Left renal pelvis (tissue), 4 donors: Measurements from ENCODE around the gene PTCD1. TPM values are rescaled to one million over a fixed set of nuclear protein-coding genes. Genes with fewer than 3 reads are reported as not detected.
"Not testable (repeated sequence)": the region's sequence is repeated elsewhere in the genome, so short reads cannot be mapped to it uniquely, and the experiment has no call there.

ENCODE experiments used
- DNase-seq, 4 donors: peaks; one replicate each; pipeline ENCODE4 v3.0.0-alpha.2; 2013; ENCODE audit warnings: low read depth in 4 of 4, low spot score in 3 of 4
- polyA plus RNA-seq, 4 donors: library from polyadenylated mRNA; unstranded; fragments of 120-200 nt; gene quantifications; one replicate each; pipeline ENCODE4 v1.2.1, GENCODE V29; 2013; ENCODE audit not compliant: insufficient read length in 4 of 4

Gene PTCD1
- polyA plus RNA-seq, 4 donors = 3.9 to 6.9 (median 4.6) TPM

DNA sequence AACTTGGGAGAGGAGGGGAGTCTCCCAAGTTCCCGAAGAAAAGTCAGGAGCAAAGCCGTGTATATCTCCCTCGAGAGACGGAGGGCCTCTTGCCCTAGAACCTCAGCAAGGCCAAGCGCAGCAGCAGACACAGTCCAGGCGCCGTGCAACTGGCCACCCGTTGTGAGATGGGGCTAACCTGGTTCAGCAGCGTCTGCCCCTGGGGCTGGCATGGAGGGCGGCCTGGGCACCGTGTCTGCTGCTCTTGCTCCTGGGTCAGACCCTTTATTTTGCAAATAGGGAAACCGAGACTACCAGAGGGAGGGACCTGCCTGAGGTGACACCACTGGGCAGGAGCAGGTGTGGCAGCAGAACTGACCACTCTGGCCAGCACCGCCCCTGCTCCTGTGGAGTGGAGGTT, 13.9 kb upstream of the PTCD1 start:
- no peak for DNase-seq

DNA sequence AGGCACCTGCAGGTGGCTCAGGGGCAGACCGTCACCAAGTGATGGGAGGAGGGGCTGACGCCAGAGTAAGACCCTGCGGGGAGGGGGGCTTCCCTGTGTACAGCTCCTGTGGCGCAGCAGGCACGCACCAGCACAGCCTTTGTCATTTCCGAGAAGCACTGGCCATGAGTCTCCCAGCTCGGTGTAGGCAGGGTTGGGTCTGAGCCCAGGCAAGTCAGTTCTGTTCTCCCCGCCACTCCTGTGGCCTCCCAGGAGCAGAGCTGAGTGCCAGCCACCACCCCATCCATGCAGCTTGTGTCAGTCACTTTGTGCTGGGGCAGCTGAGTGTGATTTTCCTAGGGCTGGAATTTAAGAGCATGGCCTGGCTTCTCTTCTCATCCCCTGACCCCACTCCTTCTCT, 13.3 kb upstream of the PTCD1 start:
- DNase-seq = no peak

DNA sequence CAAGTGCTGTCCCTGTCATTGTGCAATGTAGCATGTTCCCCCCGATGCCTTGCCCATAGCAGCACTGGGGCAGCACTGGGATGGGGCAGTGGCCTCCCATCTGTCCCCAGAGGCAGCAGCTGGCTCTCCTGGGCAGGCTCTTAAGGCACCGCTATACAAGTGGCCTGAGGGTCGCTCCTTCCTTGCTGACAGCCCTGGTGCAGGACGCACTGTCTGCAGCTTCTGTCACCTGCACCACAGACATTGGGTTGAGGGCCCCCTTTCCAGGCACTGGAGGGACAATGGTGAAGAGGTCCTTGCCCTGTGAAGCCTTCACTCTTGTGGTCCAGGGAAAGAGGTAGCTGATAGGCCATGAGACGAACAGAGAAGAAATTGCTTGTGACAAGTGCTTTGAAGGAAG, 10.7 kb upstream of the PTCD1 start:
- DNase-seq = no peak

DNA sequence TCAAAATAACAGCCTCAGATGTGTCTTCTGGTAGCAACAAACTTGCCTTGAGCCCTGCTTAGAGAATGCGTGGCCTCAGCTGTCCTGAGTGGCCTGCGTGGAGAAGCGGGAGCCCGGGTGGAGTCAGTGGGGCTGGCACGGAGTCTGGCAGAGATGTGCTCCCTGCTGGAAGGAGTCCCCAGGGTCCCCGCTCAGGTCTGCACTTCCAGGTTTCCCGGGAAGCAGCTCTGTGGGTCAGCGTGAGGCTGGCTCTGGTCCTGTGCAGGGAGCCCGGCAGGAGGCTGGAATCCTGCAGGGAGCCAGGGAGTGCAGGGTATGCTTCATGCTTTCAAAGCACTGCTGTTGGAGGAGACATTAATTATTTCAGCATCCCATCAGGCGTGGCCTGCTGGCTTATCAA, 10.3 kb upstream of the PTCD1 start:
- DNase-seq = no peak

DNA sequence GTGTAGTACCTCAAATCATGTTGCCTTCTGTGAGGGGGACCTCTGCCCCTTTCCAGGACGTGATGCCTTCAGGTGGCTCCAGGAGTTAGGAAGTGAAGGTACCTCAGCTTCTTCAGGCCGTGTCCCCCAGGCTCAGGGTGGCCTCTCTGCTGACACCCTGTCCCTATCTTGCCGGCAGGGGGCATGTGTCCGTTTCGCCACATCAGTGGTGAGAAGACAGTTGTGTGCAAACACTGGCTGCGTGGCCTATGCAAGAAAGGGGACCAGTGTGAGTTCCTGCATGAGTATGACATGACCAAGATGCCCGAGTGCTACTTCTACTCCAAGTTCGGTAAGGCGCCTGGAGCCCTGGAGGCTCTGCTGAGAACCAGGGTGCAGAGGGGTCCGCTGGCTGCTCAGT, 9.3 kb upstream of the PTCD1 start:
- no peak for DNase-seq

DNA sequence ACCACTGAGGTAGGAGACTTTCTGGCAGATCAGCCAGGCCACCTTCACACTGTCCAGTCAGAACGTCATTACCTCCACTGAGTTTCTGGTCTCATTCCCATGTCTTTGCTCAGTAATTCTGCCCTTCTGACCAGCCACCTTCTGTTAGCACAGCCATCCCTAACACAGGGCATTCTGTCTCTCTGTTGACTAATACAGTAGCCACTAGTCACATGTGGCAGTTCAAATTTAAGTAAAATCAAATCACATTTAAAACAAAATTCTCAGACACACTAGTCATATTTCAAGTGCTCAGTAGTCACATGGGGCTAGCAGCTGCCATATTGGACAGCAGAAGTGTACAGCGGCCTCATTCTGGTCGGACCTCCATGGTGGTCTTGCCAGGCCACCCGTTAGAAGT, 7.5 kb upstream of the PTCD1 start:
- DNase-seq = no peak

DNA sequence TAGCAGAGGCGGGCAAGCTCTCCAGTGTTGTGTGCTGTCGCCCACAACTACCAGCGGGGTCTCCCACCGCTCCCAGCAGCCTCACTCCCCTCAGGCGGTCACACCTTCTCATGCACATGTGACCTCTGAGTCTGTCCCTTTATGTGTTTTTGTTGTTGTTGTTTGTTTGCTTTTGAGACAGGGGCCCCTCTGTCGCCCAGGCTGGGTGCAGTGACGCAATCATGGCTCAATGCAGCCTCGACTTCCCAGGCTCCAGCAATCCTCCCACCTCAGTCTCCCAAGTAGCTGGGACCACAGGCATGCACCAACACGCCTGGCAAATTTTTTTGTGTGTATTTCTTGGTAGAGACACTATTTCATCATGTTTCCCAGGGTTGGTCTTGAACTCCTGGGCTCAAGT, 1.6 kb upstream of the PTCD1 start:
- DNase-seq = no peak

DNA sequence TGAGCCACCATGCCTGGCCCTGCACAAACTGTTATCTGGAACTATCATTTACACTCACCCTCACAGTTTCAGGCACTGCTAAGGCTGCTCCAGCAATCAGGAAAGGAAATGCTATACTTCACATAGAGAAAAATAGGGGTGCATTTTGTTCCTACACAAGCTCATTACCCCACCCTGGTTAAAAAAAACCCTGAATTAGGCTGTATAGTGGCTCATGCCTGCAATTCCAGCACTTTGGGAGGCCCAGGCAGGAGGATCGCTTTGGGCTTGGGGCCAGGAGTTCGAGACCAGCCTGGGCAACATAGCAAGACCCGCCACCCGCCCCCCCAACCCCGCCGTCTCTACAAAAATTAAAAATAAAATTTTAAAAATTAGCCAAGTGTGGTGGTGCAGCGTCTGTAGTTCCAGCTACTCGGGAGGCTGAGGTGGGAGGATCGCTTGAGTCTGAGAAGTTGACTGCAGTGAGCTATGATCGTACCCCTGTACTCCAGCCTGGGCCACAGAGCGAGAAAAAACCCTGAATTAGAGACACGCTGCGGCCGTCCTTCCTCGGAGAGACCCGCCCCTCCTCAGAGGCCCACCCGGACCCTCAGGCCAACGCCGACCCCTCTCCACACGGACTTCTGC, 539 bp downstream of the PTCD1 start:
- DNase-seq = no peak

DNA sequence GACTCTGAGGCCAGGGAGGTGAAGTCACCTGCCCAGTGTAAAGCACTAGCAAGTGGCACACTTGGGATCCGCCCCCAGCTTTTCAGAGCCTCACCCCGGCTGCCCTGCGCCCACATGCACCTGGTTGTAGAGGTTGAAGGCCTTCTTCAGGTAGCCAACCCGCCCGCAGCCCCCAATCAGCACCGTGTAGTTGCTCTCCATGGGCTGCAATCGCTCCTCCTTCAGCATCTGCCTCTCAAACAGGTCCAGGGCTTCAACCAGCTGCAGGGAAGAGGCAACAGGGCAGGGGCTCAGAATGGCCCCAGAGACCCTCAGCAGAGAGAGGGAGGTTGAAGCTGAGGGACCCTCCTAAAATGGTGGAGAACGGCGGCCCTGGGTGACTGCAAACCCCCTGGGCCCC, 5.4 kb downstream of the PTCD1 start:
- DNase-seq = no peak

DNA sequence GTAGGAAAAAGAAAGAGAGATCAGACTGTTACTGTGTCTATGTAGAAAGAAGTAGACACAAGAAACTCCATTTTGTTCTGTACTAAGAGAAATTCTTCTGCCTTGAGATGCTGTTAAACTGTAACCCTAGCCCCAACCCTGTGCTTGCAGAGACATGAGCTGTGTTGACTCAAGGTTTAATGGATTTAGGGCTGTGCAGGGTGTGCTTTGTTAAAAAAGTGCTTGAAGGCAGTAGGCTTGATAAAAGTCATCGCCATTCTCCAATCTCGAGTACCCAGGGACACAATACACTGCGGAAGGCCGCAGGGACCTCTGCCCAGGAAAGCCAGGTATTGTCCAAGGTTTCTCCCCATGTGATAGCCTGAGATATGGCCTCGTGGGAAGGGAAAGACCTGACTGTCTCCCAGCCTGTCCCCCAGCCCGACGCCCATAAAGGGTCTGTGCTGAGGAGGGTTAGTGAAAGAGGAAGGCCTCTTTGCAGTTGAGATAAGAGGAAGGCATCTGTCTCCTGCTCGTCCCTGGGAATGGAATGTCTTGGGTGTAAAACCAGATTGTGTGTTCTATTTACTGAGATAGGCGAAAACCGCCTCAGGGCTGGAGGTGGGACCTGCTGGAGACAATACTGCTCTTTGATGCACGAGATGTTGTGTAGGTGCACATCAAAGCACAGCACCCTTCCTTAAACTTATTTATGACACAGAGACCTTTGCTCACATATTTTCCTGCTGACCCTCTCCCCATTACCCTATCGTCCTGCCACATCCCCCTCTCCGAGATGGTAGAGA, 6.7 kb downstream of the PTCD1 start:
- not testable (repeated sequence) for DNase-seq

DNA sequence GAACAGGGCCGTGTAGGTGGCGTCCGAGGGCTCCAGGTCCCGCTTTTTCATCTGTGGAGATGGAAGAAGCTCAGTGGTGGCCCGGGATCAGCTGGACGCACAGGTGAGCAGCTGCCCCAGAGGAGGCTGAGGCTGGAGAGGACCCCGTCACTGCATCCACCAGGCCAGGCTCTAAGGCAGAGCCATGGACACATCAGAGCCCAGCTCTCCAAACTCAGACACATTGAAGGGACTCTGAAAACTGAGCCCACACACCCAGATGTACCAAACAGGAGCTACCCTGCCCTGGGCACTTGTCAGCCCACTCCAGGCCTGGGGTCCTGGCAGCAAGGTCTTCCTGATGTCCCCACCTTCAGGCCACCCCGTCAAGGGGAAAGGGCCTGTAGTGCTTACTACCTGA, 8.8 kb downstream of the PTCD1 start:
- DNase-seq = no peak

DNA sequence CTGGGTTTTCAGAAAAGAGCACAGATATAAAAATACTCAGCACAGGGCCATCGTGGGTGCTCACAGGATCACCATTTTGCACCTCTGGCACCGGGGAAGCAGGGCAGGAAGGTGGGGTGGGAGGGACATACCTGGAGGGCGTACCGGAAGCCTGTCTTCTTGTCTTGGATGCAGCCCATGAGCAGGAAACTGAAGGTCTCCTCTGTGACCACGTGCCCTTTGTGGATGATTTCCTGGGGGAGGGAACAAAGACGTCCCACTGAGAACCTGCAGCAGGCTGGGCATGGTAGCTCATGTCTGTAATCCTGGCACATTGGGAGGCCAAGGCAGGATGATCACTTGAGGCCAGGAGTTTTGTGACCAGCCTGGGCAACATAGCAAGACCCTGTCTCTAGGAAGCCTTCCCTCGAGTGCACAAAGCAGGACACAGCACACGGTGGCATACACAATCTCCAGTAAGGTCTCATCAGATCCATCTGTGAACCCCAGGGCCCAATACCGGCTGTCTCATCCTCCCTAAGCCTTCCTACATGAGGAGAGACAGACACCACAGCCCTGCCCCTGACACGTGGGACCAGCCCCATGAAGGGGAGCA, 9.5 kb downstream of the PTCD1 start:
- DNase-seq = no peak

DNA sequence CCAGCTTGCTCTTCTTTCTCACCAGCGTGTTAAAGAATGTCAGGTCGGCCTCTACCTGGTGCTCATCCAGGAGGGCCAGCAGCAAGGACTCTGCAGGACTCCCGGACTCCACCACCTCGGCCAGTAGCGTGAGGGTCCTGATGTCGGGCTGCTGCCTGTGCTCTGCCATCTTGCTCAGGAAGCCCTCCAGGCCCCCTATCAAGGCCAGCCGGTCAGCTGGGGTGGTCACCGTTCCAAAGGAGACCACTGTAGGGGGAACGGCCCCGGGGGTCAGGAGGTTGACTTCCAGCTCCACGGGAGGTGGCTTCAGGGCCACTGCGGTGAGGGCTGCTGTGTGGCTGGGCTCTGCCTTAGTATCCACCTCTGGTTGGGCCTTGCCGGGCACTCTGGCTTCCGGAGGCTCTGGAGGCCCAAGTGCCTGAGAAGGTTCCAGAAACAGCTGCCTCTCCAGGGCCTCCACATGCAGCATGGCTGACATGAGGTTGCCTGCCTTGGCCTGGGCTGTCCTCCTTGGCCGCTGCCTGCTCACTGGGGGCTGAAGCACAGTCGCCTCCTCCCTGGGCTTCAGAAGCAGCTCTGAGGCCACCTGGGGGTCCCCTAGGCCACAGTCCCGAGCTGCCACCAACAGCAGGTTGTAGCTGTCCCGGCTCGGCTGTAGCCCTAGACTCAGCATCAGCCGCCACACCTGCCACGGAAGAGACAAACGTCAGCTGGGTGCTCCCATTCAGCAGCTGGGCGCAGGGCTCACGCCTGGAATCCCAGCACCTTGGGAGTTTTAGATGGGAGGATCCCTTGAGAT, 13.5 kb downstream of the PTCD1 start:
- DNase-seq = no peak

DNA sequence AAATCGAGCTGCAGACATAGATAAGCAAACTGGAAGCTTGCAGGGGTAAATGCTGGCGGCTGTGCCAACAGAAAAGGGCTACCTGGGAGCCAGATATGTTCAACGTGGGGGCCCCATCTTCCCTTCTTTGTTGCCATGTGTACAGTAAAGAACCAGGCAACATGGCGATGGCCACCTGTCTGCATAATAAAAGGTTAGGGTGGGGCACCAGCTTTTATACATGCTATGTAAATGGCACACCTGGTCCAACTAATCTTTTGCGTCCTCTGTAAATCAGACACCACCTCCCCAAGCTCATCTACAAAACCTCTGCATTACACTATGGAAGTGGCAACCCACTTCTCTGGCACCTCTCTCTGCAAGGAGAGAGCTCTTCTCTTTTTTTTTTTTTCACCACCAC, 16.0 kb downstream of the PTCD1 start:
- DNase-seq = no peak

DNA sequence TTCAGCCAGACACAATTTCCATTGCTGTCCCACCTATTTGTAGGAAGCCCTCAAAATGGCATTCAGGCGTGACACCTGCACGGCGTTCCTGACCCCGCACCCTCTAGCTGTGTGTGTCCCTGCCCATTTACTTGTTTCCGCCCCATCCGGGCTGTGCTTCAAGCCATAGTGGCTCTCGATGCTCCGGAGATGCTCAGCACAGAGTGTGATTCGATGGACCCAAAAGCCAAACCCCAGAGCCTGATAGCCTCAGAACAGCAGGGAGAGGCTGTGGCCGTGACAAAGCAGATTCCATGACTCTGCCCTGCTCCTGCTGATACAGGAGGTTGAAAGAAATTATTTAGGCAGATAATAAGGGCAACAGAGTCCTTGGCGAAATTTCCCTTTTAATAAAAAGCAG, 16.4 kb downstream of the PTCD1 start:
- DNase-seq = no peak

DNA sequence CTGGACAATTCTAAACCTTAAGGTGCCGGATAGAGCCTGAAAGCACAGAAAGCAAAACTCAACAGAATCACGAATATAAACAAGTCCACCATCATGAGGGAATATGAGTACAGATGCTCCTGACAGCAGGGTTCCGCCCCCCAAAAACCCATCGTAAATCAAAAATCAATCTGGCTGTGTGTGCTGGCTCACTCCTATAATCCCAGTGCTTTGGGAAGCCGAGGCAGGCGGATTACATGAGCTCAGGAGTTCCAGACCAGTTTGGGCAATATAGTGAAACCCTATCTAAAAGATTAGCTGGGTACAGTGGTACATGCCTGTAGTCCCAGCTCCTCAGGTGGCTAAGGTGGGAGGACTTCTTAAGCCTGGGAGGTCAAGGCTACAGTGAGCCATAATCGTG, 17.6 kb downstream of the PTCD1 start:
- no peak for DNase-seq

DNA sequence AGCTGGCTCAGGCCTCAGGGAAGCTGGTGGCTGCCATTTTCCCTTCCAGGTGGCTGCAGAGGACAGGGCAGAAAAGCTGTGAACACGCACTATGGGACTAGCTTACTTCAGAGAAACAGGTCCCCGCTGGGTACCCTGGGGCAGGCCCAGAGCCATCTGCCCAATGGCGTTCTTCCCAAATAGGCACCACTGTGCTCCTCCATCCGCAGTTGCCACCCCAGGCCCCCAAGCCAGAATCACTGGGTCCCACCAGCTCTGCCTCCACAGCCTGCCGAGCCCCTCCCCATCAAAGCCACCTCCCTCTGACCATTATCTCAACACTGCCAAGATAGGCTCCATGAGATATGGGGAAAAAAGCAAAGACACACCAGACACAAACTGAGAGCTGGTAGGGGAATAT, 18.4 kb downstream of the PTCD1 start:
- no peak for DNase-seq

DNA sequence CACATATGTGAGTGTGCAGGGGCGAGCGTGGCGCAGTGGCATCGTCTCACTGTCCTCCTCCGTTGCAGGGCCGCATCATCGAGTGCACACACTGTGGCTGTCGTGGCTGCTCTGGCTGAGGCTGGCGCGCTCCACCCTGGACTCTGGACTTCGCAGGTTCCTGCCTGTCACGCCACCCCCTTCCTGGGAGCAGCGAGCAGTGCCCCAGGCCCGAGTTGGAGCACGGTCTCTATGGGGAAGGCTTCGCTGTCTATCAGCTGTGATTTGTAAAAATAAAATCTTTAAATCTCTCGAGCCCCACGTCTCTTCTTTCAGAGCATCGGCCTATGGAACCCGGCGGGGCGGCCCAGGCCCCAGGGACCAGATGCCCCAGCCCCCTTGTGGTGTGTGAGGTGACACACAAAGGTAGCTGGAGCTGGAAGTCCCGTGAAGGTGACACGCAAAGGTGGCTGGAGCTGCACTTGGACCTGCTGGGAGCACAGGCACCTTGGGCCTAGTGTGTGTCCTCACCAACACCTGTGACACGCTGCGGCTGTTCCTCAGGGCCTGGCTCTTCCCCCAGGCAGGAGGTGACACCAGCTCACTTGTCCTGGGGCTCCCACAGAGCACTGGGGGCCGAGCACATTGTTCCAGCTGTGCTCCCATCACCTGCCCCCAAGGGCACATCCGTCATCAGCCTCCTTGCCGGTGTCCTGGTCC, 19.1 kb downstream of the PTCD1 start:
- DNase-seq = no peak

DNA sequence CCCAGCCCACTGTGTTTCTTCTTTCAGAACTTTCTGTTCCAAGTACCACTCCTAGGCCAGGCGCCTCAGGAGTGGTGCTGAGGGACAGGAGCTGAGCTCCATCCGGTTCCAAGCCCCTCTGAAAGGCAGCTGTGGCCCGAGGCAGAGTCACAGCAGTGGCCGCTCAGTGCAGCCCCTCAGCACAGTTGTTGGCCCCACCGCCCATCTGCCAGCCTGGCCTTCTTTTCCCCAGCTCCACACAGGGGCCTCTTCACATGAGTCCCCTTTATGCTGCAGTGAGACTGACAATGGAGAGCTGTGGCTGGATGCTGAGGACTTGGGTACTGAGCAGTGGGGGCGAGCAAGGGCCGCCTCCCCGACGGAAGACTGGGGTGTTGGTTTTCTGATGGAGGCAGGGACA, 20.3 kb downstream of the PTCD1 start:
- DNase-seq = no peak

DNA sequence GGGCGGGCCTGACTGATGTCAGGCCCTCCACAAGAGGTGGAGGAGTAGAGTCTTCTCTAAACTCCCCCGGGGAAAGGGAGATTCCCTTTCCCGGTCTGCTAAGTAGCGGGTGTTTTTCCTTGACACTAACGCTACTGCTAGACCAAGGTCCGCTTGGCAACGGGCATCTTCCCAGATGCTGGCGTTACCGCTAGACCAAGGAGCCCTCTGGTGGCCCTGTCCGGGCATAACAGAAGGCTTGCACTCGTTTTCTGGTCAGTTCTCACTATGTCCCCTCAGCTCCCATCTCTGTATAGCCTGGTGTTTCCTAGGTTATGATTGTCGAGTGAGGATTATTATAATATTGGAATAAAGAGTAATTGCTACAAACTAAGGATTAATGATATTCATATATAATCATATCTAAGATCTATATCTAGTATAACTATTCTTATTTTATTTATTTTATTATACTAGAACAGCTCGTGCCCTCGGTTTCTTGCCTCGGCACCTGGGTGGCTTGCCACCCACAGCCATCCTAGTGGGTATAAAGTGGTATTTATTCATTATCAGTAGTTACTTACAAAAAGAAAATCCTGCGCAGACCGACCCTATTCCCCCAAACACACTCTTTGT, 23.0 kb downstream of the PTCD1 start:
- not testable (repeated sequence) for DNase-seq
